ENCODE data around the gene TMPRSS11A. TPM values are rescaled to one million over a fixed set of nuclear protein-coding genes. Genes with fewer than 3 reads are reported as not detected.

TMPRSS11A gene
- total and polyA plus RNA-seq, 2 donors (not counting 3 experiments of a cell fraction or from before 2014, with no cell fraction given): not detected

GRCh38 chr4:68002906-68003305 lies 39.6 kb upstream of the TMPRSS11A start:
- Histone ChIP-seq H2AFZ (ENCODE audit: low read depth, low read length) (no peak overlapping the region), H3K27ac (ENCODE audit: insufficient read depth, low read depth, low read length) (no peak overlapping the region), H3K4me3 (replicated peaks in 1 of 3; ENCODE audit: insufficient read depth in 1 of 3, low read depth in 1 of 3, low read length in 3 of 3) (no peak overlapping the region), H4K20me1 (replicated peaks; ENCODE audit: control insufficient read depth, extremely low read depth, insufficient read depth, low read length) (no peaks in the 10 kb centered on the region), H3K9me3 (replicated peaks; ENCODE audit: control insufficient read depth, insufficient read depth, low read length) (no peaks in the 10 kb centered on the region), H3K9me1 (replicated peaks; ENCODE audit: control insufficient read depth, extremely low read depth, insufficient read depth, low read length) (no peaks in the 10 kb centered on the region), H3K27me3 (ENCODE audit: control insufficient read depth in 2 of 2, insufficient read depth in 2 of 2, low read length in 2 of 2) (no peaks in the 10 kb centered on the region), H3K79me2 (ENCODE audit: control insufficient read depth, insufficient read depth, low read length) (no peaks in the 10 kb centered on the region), H3K9ac (replicated peaks; ENCODE audit: extremely low read depth, insufficient read depth, low read length) (no peak overlapping the region), H3K4me1 (ENCODE audit: control insufficient read depth, extremely low read depth, insufficient read depth, low read length) (no peaks in the 10 kb centered on the region), H3K36me3 (ENCODE audit: control insufficient read depth in 2 of 2, extremely low read depth in 1 of 2, insufficient read depth in 2 of 2, low read length in 2 of 2) (no peaks in the 10 kb centered on the region), H3K4me2 (ENCODE audit: insufficient read depth, low read length) (no peak overlapping the region)
- DNase-seq (ENCODE audit: low read depth, low spot score) (no peak), FAIRE-seq (no peak)
- ChIA-PET CTCF (no interaction called here), POLR2A (no interaction called here)
- BruUV-seq (replicated peaks): no TSS peak
- intact Hi-C loops (cut with micrococcal nuclease) (no loop called here), dilution Hi-C loops (cut with MboI; ENCODE audit: extremely low pct_ligation_motif_present, low sequenced_read_pairs) (no loop called here)
- TF ChIP-seq FOS (IDR thresholded peaks at IDR 0.05; ENCODE audit: borderline replicate concordance, insufficient read depth, low read length): no peak
- no peak for TF ChIP-seq GATA2 (IDR thresholded peaks at IDR 0.05; ENCODE audit: insufficient read depth, insufficient read length, low read depth, low read length)
- TF ChIP-seq POLR2AphosphoS5 (IDR thresholded peaks at IDR 0.05; ENCODE audit: insufficient read depth, low read depth, low read length): no peak
- no peak for TF ChIP-seq MAX (IDR thresholded peaks at IDR 0.05; ENCODE audit: insufficient read depth, insufficient read length)
- TF ChIP-seq JUN (IDR thresholded peaks at IDR 0.05; ENCODE audit: borderline replicate concordance, insufficient read depth, insufficient read length, low read depth): no peak
- no peak for TF ChIP-seq MYC (IDR thresholded peaks at IDR 0.05; ENCODE audit: low read depth, low read length)
- TF ChIP-seq POLR2A (IDR thresholded peaks at IDR 0.05; ENCODE audit: low read depth, low read length): no peak
- no peak for TF ChIP-seq CTCF (IDR thresholded peaks at IDR 0.05; ENCODE audit: extremely low read depth in 1 of 2, insufficient read depth in 1 of 2, low read depth in 1 of 2, low read length in 2 of 2)
- TF ChIP-seq EZH2 (IDR thresholded peaks at IDR 0.05; ENCODE audit: borderline replicate concordance, low read depth, low read length, severe bottlenecking): no peak

All from endothelial cell of umbilical vein (primary cell).